ENCODE measurements around the gene SFN.
A peak's percentile ranks its signal among the peaks of the same experiment; 100 is the strongest.
"Not testable (repeated sequence)": the region's sequence is repeated elsewhere in the genome, so short reads cannot be mapped to it uniquely, and the experiment has no call there.

Gene SFN

DNA sequence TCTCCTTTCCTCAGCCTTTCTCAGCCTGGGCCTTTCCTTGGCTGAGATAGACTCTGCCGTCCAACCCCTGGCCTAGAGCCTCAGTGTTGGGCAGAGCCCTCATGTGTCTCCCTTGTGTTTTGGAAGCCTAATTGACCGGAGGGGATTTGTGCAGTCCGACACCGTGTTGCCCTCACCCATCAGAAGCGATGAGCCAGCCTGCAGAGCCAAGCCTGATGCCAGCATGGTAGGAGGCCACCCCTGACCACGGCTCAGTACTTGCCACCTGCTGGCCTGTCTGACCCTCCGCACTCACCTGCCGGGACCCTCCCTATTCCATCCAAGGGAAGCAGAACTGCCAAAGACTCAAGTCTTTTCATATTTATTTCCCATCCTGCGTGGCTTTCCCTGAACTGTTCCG is 9.3 kb upstream of the SFN start:
- Mint-ChIP-seq H3K4me3 (no peak overlapping the region), H3K36me3 (ENCODE audit: low read depth) (peaks cover 44% of the 10 kb centered on the region), H3K27ac (no peak overlapping the region), H3K27me3 (ENCODE audit: low read depth) (no peaks in the 10 kb centered on the region), H3K4me1 (ENCODE audit: low read depth) (peaks cover 7% of the 10 kb centered on the region), H3K9me3 (no peaks in the 10 kb centered on the region)

DNA sequence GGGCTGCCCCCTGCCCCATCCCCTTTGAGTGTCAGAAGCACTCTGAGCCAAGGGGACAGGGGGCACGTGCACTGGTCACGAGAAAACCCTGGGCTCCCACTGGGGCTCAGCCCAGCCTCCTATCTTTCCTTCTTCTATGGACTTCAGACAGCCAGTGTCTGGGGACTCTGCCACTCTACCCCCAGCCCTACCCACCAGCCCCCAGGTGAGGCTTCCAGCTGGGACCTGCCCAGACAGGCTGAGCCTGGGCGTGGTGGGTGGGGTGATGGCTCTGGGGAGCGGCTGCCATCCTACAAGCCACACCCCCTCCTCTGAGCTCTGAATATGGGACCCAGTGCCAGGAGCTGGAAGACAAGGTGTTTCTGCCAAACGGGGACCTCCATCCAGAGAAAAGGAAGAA is 8.0 kb upstream of the SFN start:
- H3K27me3 Mint-ChIP-seq (ENCODE audit: low read depth): no peaks in the 10 kb centered on the region
- H3K4me1 Mint-ChIP-seq (ENCODE audit: low read depth): peaks cover 7% of the 10 kb centered on the region
- H3K9me3 Mint-ChIP-seq: no peaks in the 10 kb centered on the region
- H3K27ac Mint-ChIP-seq: no peak overlapping the region
- H3K36me3 Mint-ChIP-seq (ENCODE audit: low read depth): peaks cover 37% of the 10 kb centered on the region
- no peak overlapping the region for H3K4me3 Mint-ChIP-seq

DNA sequence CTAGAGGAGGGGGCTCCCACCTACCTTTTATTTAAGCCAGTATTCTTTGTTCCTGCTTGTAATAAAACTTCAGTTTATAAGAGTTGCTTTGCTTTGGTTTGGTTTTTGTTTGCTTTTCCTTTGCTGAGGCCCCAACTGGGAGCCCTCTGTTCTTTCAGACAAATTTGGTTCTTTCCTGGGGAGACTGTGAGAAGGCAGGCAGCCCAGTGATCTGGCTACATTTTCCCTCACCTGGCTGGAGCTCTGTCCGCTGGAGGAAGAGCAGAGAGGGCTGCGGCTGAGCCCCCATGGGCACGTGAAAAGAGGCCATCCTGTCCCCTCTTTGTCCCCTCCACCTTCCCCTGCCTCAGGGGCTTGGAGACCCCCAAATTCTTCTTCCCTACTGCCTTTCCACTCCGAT is 7.3 kb upstream of the SFN start:
- no peaks in the 10 kb centered on the region for H3K27me3 Mint-ChIP-seq (ENCODE audit: low read depth)
- H3K4me1 Mint-ChIP-seq (ENCODE audit: low read depth): peaks cover 7% of the 10 kb centered on the region
- H3K9me3 Mint-ChIP-seq: no peaks in the 10 kb centered on the region
- H3K36me3 Mint-ChIP-seq (ENCODE audit: low read depth): peaks cover 35% of the 10 kb centered on the region
- H3K27ac Mint-ChIP-seq: no peak overlapping the region
- H3K4me3 Mint-ChIP-seq: no peak overlapping the region

DNA sequence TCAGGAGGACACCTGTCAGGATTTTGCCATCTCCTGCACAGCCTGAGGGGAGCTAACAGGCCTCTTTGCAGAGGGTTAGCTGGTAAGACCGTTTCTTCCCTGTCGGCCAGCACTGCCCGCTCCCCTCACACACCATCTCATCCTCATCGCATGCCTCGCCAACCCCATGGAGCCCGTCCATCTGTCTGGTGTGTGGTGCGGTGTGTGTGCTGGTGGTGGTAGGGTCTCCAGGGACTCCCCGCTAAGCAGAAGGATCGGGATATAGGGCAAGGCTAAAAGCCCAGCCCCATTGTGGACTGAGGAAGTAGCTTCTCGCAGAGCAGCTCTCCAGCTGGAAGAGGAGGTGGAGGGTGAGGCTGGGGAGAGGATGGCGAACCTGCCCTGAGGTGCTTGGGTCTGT is 6.8 kb upstream of the SFN start:
- Mint-ChIP-seq H3K4me3 (no peak overlapping the region), H3K9me3 (no peaks in the 10 kb centered on the region), H3K27ac (no peak overlapping the region), H3K4me1 (ENCODE audit: low read depth) (peaks cover 7% of the 10 kb centered on the region), H3K36me3 (ENCODE audit: low read depth) (peaks cover 32% of the 10 kb centered on the region), H3K27me3 (ENCODE audit: low read depth) (no peaks in the 10 kb centered on the region)

DNA sequence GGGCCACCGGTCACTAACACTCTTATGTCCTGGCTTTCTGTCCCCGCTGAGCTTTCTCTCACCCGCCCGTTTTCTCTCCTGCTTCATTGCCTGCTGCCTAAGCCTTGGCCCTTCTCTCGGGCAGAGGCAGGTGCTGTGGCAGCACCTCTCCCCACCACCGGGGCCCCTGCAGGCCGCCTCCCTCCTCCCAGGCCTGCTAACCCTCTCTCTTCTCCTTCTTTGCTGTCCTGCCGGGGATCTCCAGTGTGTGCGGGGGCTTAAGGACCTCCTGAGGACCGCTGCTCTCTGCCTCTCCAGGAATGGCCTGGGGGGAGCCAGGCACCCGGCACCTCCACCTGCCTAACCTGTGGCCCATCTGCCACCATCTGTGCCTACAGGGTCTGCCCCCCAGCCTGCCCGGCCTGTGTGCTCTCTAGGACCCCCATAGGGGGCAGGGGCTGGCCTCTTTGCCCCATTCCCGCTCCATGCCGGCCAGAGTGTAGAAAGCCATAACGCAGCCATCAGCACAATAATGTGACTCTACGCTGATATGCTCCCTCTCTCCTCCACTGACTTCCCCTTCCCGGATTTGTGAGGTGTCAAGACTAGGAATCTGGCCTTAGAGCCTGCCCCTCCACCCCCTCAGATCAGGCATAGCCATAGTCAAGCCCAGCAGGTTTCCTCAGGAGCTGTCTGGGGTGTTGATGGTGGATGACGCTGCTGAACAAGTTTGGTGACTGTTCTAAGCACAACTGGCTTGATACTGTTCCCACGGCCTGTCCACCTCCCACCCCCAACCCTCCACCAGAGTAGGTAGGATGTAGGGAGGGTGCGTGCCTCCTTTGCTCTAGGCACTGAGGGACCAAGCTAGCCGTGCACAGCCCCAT is 6.1 kb upstream of the SFN start:
- Mint-ChIP-seq H3K36me3 (ENCODE audit: low read depth) (peaks cover 26% of the 10 kb centered on the region), H3K4me3 (no peak overlapping the region), H3K4me1 (ENCODE audit: low read depth) (peaks cover 5% of the 10 kb centered on the region), H3K27ac (no peak overlapping the region), H3K9me3 (no peaks in the 10 kb centered on the region), H3K27me3 (ENCODE audit: low read depth) (no peaks in the 10 kb centered on the region)

DNA sequence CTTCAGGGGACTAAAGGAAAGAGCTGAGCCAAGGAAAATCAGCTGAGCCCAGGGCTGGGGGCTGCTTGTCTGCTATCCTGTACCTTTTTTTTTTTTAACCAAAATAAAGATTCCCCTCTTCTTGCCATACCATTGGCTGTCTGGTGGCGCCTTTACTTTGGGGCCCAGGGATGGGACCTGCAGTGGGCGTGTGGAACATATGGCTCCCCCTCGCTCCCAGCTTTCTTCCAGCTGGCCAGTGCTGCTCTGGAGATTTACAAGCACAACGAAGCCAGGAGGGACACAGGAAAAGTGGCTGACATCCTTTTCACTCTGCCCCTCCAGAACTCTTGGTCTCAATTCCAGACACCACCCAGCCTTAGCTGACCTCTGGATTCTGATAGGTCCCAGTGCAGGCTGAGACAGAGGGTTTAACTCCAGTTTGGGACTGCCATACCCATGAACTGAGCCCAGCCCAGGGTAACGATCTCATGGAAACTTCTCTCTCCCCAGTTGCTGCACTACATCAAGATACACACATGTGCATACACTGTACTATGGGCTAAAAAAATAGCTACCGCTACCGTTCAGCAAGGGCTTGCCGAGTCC is 5.4 kb upstream of the SFN start:
- Mint-ChIP-seq H3K4me3 (no peak overlapping the region), H3K27ac (no peak overlapping the region), H3K4me1 (ENCODE audit: low read depth) (peaks cover 10% of the 10 kb centered on the region), H3K27me3 (ENCODE audit: low read depth) (no peaks in the 10 kb centered on the region), H3K36me3 (ENCODE audit: low read depth) (peaks cover 19% of the 10 kb centered on the region), H3K9me3 (no peaks in the 10 kb centered on the region)

DNA sequence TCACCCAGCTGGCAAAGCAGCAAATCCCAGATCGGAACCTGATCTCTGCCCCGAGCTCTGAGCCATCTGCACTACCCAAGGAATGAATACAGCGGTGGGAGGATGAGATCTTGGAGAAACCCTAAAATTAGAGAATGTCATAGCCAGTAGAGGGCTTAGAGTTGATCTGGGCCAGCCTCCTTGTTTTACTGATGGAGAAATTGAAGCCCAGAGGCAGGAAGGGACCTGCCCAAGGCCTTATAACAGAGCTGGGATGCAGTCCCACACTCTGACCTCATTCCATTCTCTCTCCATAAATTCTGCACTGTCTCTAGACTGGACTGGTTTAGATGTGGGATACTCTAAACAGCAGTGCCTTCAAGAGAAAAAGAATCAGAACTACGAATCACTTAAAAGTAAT is 4.8 kb upstream of the SFN start:
- no peaks in the 10 kb centered on the region for H3K27me3 Mint-ChIP-seq (ENCODE audit: low read depth)
- H3K4me3 Mint-ChIP-seq: no peak overlapping the region
- H3K27ac Mint-ChIP-seq: no peak overlapping the region
- H3K4me1 Mint-ChIP-seq (ENCODE audit: low read depth): peaks cover 12% of the 10 kb centered on the region
- H3K9me3 Mint-ChIP-seq: no peaks in the 10 kb centered on the region
- peaks cover 13% of the 10 kb centered on the region for H3K36me3 Mint-ChIP-seq (ENCODE audit: low read depth)

DNA sequence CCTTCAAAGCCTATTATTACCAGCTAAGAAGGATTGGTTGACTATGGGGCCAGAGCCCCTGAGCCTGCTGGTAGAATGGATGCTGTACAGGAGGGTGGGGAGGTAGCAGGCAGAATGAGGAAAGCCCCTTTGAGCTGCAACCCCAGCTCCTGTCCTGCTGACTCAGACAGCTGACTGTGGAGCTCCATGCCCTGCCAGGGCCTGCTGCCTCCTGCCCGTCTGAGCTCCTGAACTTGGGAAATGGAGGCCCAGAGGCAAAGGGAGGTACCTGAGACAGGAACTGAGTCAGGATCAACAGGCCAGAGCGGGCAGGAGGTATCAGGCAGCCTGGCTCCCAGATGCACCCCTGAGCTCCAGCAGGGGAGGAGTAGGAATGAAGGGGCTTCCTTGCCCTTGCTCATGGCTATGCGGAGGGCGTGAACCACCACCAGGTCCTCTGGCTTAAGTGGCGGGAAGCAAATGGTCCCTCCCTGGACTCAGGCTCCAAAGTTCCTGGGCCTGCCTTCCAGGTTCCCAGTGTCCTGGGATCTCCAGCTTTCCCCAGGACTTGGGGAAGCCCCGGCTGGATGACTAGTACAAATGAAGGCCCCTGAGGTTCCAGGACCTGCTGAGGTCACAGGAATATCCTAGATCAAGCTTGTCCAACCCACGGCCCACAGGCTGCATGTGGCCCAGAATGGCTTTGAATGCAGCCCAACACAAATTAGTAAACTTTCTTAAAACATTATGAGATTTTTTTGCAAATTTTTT is 3.9 kb upstream of the SFN start:
- Mint-ChIP-seq H3K27ac (no peak overlapping the region), H3K4me3 (no peak overlapping the region), H3K9me3 (no peaks in the 10 kb centered on the region), H3K4me1 (ENCODE audit: low read depth) (peaks cover 15% of the 10 kb centered on the region), H3K27me3 (ENCODE audit: low read depth) (no peaks in the 10 kb centered on the region), H3K36me3 (ENCODE audit: low read depth) (peaks cover 11% of the 10 kb centered on the region)

DNA sequence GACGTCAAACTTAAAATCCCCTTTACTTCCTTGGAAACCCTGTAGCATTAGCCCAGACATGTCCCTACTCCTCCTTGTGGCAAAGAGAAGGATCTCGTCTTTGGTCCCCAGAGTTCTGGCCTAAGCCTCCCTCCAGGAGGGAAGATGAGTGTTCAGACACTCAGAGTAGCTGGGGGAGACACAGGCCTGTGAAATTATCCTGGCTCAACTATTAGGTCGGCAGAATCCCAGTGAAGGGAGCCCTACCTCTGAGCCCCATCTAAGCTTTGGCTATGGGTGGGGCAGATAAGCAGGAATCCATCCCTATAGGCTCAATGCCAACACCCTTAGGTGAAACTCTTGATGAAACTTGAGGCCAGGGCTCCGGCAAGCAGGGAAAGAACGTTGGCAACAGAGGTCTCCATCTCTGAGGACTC is 1.7 kb upstream of the SFN start:
- Mint-ChIP-seq H3K9me3 (no peaks in the 10 kb centered on the region), H3K27me3 (ENCODE audit: low read depth) (no peaks in the 10 kb centered on the region), H3K4me1 (ENCODE audit: low read depth) (peaks cover 27% of the 10 kb centered on the region), H3K4me3 (no peak overlapping the region), H3K36me3 (ENCODE audit: low read depth) (peaks cover 2% of the 10 kb centered on the region), H3K27ac (peak overlapping the region; percentile 6)

DNA sequence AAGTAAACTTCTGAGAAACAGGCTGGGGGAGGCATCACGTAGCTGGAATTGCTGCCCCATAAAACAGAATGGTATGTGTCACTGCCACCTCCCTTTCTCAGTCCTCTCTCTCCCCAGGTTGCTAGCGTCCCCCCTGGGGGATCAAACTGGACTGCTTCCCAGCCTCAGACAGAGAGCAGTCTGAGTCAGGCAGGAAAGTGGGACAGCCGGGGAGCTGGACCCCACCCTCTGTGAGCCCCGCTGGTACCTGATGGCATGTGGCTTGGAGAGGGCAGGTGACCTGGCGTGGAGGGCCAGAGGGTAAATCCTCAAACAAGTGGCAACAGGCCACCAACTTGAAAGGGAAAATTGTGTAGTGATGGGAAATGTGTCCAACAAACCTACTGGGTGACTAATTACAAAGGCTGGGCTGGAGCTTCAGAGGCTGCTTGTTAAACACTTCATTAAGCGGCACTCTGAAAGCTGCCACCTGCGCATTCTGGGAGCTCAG is 1.0 kb upstream of the SFN start:
- H3K4me3 Mint-ChIP-seq: no peak overlapping the region
- H3K4me1 Mint-ChIP-seq (ENCODE audit: low read depth): peaks cover 27% of the 10 kb centered on the region
- no peaks in the 10 kb centered on the region for H3K27me3 Mint-ChIP-seq (ENCODE audit: low read depth)
- peaks cover 2% of the 10 kb centered on the region for H3K36me3 Mint-ChIP-seq (ENCODE audit: low read depth)
- no peak overlapping the region for H3K27ac Mint-ChIP-seq
- no peaks in the 10 kb centered on the region for H3K9me3 Mint-ChIP-seq

DNA sequence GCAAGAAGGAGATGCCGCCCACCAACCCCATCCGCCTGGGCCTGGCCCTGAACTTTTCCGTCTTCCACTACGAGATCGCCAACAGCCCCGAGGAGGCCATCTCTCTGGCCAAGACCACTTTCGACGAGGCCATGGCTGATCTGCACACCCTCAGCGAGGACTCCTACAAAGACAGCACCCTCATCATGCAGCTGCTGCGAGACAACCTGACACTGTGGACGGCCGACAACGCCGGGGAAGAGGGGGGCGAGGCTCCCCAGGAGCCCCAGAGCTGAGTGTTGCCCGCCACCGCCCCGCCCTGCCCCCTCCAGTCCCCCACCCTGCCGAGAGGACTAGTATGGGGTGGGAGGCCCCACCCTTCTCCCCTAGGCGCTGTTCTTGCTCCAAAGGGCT is 732 bp downstream of the SFN start:
- Mint-ChIP-seq H3K9me3 (no peaks in the 10 kb centered on the region), H3K27me3 (ENCODE audit: low read depth) (no peaks in the 10 kb centered on the region), H3K4me3 (peak overlapping the region; percentile 99), H3K4me1 (ENCODE audit: low read depth) (peaks cover 27% of the 10 kb centered on the region), H3K36me3 (ENCODE audit: low read depth) (no peaks in the 10 kb centered on the region), H3K27ac (no peak overlapping the region)

DNA sequence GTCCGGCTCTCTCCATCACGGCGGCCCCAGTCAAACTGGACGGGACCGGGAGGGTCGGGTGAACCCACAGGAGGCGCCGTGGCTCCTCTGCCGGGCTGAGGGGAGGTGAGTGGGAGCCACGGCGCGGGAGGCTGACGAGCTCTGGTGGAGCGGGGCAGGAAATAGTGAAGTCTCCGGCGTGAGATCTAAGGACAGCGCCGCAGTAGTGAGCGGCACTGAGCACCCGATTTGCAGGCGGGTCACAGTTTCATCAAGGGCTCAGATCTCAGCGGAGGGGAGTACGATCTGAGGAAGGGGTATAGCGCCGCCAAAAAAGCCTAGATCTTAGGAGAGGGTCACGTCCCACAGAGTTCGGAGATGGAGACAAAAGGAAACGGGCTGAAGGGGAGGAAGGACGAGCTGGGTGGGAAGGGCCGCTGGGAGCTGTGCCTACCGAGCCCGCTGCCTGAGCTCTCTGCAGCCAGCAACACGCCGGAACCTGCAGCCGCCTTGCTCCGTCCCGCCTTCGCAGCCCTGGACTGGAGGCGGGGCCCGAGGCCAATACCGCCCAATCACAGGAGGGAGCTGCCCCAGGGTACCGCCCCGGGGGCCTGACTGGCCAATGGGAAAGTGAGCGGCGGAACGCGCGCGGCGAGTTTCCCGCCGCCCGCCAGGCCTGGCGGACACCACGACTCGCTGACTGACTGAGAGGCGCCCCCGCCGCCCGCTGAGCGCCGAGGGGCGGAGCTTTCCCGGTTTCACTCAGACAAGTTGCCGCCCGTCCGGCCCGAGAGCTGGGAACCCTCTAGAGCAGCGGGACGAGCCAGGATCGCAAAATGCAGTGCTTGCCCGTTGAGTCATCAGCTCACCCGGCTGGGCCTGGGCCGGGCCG is 1.9 kb downstream of the SFN start:
- Mint-ChIP-seq H3K4me3 (peak overlapping the region; percentile 99), H3K27ac (peak overlapping the region; percentile 99), H3K27me3 (ENCODE audit: low read depth) (no peaks in the 10 kb centered on the region), H3K36me3 (ENCODE audit: low read depth) (no peaks in the 10 kb centered on the region), H3K9me3 (no peaks in the 10 kb centered on the region), H3K4me1 (ENCODE audit: low read depth) (peaks cover 27% of the 10 kb centered on the region)

DNA sequence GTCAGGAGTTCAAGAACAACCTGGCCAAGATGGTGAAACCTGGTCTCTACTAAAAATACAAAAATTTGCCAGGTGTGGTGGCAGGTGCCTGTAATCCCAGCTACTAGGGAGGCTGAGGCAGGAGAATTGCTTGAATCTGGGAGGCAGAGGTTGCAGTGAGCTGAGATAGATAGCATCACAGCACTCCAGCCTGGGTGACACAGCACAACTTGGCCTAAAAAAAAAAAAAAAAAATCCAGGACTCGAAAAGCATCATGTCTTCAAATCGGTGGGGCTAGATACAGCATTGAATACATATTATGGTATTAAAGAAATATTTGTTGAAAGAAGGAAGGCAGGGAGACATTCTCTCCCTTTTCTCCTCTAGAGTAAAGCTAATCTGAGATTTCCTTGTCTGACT is 10.1 kb downstream of the SFN start:
- not testable (repeated sequence) for H3K27me3 Mint-ChIP-seq (ENCODE audit: low read depth); H3K4me3 Mint-ChIP-seq; H3K27ac Mint-ChIP-seq; H3K9me3 Mint-ChIP-seq; H3K4me1 Mint-ChIP-seq (ENCODE audit: low read depth); H3K36me3 Mint-ChIP-seq (ENCODE audit: low read depth)

DNA sequence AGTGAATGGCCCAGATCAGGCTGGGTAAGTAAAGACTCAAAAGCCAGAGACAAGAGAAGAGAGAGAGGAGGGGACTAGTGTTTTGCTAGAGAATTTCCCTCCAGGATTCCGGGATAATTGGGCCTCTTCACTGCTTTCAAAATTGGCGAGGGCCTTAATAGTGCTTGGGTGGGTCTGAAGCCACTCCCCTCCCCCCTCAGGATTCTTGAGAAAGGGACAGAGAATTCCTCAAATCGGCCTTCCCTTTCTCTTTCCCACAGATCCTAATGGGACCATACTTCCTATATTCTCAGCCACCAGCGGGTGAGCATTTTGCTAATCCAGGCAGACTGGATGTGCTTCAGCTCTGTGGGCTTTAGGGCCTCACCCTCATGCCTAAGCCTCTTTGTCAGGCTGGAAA is 11.9 kb downstream of the SFN start:
- H3K4me1 Mint-ChIP-seq (ENCODE audit: low read depth): no peaks in the 10 kb centered on the region

More for the DNA sequence above, 11.9 kb downstream of the SFN start:
- Mint-ChIP-seq H3K27me3 (ENCODE audit: low read depth) (no peaks in the 10 kb centered on the region), H3K4me3 (no peak overlapping the region), H3K36me3 (ENCODE audit: low read depth) (peaks cover 2% of the 10 kb centered on the region), H3K9me3 (no peaks in the 10 kb centered on the region), H3K27ac (no peak overlapping the region)

All from T-helper 1 cell treated with Interleukin-12 subunit alpha and Interleukin-12 subunit beta and Interleukin-4 antibody, amounts not matched to agents 30 μg/mL and 1 μg/mL, for 36 hours (primary cell).